ENCODE measurements around the gene KCNIP4.
A peak's percentile ranks its signal among the peaks of the same experiment; 100 is the strongest.

- TF ChIP-seq EZH2phosphoT487 (IDR thresholded peaks at IDR 0.05; ENCODE audit: low read depth, severe bottlenecking, unreplicated experiment), result no peak
- TF ChIP-seq, protein P1, sequence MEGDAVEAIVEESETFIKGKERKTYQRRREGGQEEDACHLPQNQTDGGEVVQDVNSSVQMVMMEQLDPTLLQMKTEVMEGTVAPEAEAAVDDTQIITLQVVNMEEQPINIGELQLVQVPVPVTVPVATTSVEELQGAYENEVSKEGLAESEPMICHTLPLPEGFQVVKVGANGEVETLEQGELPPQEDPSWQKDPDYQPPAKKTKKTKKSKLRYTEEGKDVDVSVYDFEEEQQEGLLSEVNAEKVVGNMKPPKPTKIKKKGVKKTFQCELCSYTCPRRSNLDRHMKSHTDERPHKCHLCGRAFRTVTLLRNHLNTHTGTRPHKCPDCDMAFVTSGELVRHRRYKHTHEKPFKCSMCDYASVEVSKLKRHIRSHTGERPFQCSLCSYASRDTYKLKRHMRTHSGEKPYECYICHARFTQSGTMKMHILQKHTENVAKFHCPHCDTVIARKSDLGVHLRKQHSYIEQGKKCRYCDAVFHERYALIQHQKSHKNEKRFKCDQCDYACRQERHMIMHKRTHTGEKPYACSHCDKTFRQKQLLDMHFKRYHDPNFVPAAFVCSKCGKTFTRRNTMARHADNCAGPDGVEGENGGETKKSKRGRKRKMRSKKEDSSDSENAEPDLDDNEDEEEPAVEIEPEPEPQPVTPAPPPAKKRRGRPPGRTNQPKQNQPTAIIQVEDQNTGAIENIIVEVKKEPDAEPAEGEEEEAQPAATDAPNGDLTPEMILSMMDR (IDR thresholded peaks at IDR 0.05; ENCODE audit: poor library complexity), result peak; percentile 69
Observed at GRCh38 chr4:20684852-20685763, 1263.5 kb downstream of the KCNIP4 start.

All from hepatocyte (in vitro differentiated cells).